Endothelial cell of umbilical vein (primary cell): ENCODE measurements around the gene HTR6.

Experiments used
- EZH2 ChIP-seq: IDR thresholded peaks from 2 replicates; pipeline ENCODE4 v1.6.1; 2012; ENCODE audit warnings: borderline replicate concordance, low read depth, mild to moderate bottlenecking, moderate library complexity, low read length, inconsistent platforms; ENCODE audit not compliant: severe bottlenecking
- FOS ChIP-seq: IDR thresholded peaks from 2 replicates; pipeline ENCODE4 v1.6.1; 2011; ENCODE audit warnings: mild to moderate bottlenecking, low read length, moderate library complexity, borderline replicate concordance; ENCODE audit not compliant: insufficient read depth
- GATA2 ChIP-seq: IDR thresholded peaks from 2 replicates; pipeline ENCODE4 v1.7.0; 2011; ENCODE audit warnings: low read depth, mild to moderate bottlenecking, moderate library complexity, mixed read lengths, low read length; ENCODE audit not compliant: insufficient read length, insufficient read depth
- JUN ChIP-seq: IDR thresholded peaks from 2 replicates; pipeline ENCODE4 v1.6.1; 2011; ENCODE audit warnings: borderline replicate concordance, low read depth; ENCODE audit not compliant: insufficient read length, insufficient read depth
- MYC ChIP-seq: IDR thresholded peaks from one replicate; pipeline ENCODE4 v1.6.1; 2011; ENCODE audit warnings: mild to moderate bottlenecking, low read depth, low read length
- POLR2A ChIP-seq: IDR thresholded peaks from 2 replicates; pipeline ENCODE4 v1.6.1; 2012; ENCODE audit warnings: low read depth, mild to moderate bottlenecking, control low read depth, low read length
- POLR2AphosphoS5 ChIP-seq: IDR thresholded peaks from 2 replicates; pipeline ENCODE4 v1.6.1; 2012; ENCODE audit warnings: low read depth, mild to moderate bottlenecking, control low read depth, low read length, moderate library complexity; ENCODE audit not compliant: insufficient read depth
- TF ChIP-seq, protein P1 (sequence below), 2 donors: IDR thresholded peaks; 1 replicate in 1 of 2; 2 replicates in 1 of 2; pipeline ENCODE4 v1.5.1; 2011; ENCODE audit warnings: low read length in 2 of 2, mild to moderate bottlenecking in 2 of 2, moderate library complexity in 2 of 2, control low read depth in 1 of 2, inconsistent platforms in 1 of 2, low read depth in 1 of 2; ENCODE audit not compliant: insufficient read depth in 1 of 2; ENCODE audit errors: extremely low read depth in 1 of 2

DNA sequence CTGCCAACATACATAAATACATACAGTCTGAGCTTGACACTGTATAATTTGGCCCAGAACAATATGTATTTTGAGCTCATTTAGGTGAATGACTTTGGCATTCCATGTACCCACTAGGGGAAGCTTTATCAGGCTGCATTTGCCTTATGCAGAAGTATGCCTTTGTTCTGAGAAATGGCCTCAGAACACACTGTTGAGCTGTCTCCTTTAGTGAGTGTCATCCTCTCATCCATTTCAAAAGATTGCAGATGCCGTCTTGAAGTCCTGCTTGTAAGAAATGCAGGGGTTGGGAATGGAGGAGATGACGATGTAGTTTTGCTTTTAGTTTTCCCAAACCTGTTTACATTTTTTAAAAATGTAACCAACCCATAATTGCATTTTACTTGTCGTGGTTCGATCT lies 35.3 kb upstream of the HTR6 start:
- TF ChIP-seq, protein P1, sequence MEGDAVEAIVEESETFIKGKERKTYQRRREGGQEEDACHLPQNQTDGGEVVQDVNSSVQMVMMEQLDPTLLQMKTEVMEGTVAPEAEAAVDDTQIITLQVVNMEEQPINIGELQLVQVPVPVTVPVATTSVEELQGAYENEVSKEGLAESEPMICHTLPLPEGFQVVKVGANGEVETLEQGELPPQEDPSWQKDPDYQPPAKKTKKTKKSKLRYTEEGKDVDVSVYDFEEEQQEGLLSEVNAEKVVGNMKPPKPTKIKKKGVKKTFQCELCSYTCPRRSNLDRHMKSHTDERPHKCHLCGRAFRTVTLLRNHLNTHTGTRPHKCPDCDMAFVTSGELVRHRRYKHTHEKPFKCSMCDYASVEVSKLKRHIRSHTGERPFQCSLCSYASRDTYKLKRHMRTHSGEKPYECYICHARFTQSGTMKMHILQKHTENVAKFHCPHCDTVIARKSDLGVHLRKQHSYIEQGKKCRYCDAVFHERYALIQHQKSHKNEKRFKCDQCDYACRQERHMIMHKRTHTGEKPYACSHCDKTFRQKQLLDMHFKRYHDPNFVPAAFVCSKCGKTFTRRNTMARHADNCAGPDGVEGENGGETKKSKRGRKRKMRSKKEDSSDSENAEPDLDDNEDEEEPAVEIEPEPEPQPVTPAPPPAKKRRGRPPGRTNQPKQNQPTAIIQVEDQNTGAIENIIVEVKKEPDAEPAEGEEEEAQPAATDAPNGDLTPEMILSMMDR (IDR thresholded peaks at IDR 0.05; ENCODE audit: extremely low read depth in 1 of 2, insufficient read depth in 1 of 2, low read depth in 1 of 2, low read length in 2 of 2): no peak
- TF ChIP-seq POLR2A (no peak), POLR2AphosphoS5 (no peak), MYC (no peak), GATA2 (no peak), FOS (no peak), JUN (no peak), EZH2 (no peak)
